ENCODE measurements around the gene IMMT.

The IMMT gene

DNA sequence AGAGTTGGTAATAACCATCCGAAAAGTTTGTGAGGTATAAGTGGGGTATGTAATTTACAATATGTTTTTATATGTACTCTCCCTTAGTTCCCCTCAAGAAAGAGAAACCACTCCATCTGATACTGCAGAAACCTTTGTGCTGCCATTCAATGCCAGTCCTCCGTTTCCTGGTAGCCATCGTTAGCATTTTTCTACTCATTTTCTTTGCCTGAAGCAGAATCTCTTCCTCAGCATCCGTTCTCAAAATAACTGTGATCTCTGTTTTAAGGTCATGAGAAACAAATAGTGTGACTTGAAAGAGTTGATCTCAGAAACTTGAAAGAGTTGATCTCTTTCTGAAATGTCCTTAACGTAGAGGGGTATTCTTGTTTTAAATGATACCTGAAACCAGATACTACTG lies 88.2 kb downstream of the IMMT start:
- peaks cover 15% of the 10 kb centered on the region for H3K36me3 ChIP-seq (replicated peaks)
- DNase-seq: no peak

DNA sequence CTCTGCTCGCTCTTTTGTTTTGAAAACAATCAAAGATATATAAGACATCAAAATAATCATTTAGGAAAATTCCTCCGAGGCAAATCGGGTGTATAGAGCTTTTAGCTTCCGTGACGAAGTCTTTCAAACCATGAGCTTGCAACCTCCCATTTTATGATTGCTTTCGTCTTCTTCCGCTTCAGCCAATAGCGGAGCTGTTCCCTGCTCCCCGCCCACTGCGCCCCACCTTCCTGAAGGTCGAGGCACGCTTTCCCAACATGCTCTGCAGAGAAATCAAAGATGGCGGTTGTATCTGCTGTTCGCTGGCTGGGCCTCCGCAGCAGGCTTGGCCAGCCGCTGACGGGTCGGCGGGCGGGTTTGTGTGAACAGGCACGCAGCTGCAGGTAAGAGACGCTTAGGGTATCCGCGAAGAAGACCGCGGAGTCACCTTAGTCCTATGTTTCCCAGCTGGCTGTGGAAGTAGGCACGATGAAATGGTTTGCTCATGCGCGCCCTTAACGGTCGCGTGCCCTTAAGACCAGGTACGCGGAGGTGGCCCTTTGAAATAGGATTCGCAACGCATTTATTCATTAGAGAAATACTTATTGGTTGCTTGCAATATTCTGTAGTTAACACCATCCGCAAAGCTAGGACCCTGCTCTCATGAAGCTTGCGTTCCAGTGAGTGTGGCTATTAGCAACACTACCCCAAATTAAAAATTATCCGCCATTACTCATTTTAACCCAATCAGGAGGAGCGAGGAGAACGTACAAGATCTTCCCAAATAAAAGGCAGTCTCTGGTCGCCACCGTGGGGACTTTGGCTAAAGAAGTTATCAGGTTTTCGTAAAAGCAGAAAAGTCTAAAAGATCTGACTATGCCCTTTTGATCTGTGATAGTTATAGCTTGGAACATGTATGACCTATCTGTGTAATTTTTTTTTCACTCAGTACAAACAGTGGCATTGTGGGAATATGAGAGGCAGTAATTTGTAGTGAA lies 89.0 kb downstream of the IMMT start, which contains the start of gene PTCD3:
Gene PTCD3 (plus strand): TSS at position 267 of the 977 bp plus-strand sequence. CDS start 13 bp downstream, at position 280.
- peak; percentile 95 for DNase-seq
- in situ Hi-C loops (cut with HindIII; ENCODE audit: low pct_ligation_motif_present, low sequenced_read_pairs): no loop called here
- Histone ChIP-seq H3K4me3 (ENCODE audit: low read depth, low read length) (peak within 1 kb of the TSS; percentile 70), H3K36me3 (replicated peaks) (peaks cover 10% of the 10 kb centered on the region), H3K27me3 (replicated peaks) (no peaks in the 10 kb centered on the region), H3K27ac (peak within 1 kb of the TSS; percentile 94)
- TF ChIP-seq, protein P1, sequence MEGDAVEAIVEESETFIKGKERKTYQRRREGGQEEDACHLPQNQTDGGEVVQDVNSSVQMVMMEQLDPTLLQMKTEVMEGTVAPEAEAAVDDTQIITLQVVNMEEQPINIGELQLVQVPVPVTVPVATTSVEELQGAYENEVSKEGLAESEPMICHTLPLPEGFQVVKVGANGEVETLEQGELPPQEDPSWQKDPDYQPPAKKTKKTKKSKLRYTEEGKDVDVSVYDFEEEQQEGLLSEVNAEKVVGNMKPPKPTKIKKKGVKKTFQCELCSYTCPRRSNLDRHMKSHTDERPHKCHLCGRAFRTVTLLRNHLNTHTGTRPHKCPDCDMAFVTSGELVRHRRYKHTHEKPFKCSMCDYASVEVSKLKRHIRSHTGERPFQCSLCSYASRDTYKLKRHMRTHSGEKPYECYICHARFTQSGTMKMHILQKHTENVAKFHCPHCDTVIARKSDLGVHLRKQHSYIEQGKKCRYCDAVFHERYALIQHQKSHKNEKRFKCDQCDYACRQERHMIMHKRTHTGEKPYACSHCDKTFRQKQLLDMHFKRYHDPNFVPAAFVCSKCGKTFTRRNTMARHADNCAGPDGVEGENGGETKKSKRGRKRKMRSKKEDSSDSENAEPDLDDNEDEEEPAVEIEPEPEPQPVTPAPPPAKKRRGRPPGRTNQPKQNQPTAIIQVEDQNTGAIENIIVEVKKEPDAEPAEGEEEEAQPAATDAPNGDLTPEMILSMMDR (IDR thresholded peaks at IDR 0.05; ENCODE audit: low read depth, low read length, missing control alignments): no peak

More for the DNA sequence above, 88.2 kb downstream of the IMMT start:
- in situ Hi-C loops (cut with HindIII; ENCODE audit: low pct_ligation_motif_present, low sequenced_read_pairs): no loop called here
- TF ChIP-seq, protein P1 (IDR thresholded peaks at IDR 0.05; ENCODE audit: low read depth, low read length, missing control alignments): no peak
- H3K27ac ChIP-seq: no peak overlapping the region
- no peaks in the 10 kb centered on the region for H3K27me3 ChIP-seq (replicated peaks)
- H3K4me3 ChIP-seq (ENCODE audit: low read depth, low read length): peak overlapping the region; percentile 70

DNA sequence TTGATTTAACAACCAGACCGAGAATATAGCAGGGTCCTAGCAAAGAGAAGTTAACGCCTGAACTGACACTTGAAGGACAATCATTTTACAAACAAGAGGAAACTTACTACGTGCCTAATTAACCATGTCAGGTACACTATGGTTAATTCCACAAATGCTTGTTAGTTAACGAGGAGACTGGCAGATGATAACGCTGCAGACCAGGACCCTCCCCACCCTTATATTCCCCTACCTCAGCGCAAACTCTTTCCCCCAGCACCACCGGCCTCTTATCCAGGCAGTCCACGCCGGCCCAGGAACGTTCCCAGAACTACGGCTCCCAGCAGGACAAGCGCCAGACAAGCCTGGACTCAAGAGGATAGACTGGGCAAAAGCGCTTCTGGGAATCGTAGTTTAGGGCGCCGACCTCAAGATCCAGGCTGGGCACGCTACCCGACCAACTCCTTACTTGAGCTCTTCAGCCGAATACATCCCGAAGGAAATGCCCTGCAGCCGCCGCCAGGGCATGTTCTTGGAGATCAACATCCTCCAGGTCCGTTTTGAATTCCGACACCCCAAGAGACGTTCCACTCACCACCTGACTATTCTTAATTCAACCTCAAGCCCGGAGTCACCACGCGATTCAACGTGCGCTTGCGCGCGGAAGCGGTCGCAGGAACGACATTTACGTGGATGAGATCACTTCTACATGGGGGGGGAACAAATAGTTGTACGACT lies 89.9 kb downstream of the IMMT start, which contains the start of gene POLR1A:
Gene POLR1A (minus strand): TSS at position 635 of the 717 bp plus-strand sequence. CDS start 110 bp downstream, at position 525.
- Histone ChIP-seq H3K36me3 (replicated peaks) (peaks cover 9% of the 10 kb centered on the region), H3K4me3 (ENCODE audit: low read depth, low read length) (peak within 1 kb of the TSS; percentile 70), H3K27me3 (replicated peaks) (no peaks in the 10 kb centered on the region), H3K27ac (peak within 1 kb of the TSS; percentile 94)
- TF ChIP-seq, protein P1 (IDR thresholded peaks at IDR 0.05; ENCODE audit: low read depth, low read length, missing control alignments): peak; percentile 50
- in situ Hi-C loops (cut with HindIII; ENCODE audit: low pct_ligation_motif_present, low sequenced_read_pairs): no loop called here
- DNase-seq: peak; percentile 94

DNA sequence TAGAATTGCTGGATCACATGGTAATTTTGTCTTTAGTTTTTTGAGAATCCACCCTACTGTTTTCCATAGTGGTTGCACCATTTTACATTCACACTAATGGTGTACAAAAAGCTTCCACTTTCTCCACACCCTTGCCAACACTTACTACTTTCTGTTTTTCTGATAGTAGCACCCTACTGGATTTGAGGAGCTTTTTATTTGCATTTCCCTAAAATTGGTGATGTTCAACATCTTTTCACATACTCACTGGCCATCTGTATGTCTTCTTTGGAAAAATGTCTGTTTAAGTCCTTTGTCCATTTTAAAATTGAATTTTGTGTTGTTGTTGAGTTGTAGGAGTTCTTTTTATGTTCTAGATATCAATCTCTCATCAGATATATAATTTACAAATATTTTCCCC lies 93.1 kb downstream of the IMMT start:
- Histone ChIP-seq H3K27me3 (replicated peaks) (no peaks in the 10 kb centered on the region), H3K36me3 (replicated peaks) (peaks cover 27% of the 10 kb centered on the region), H3K4me3 (ENCODE audit: low read depth, low read length) (no peak overlapping the region), H3K27ac (no peak overlapping the region)
- TF ChIP-seq, protein P1 (IDR thresholded peaks at IDR 0.05; ENCODE audit: low read depth, low read length, missing control alignments): no peak
- in situ Hi-C loops (cut with HindIII; ENCODE audit: low pct_ligation_motif_present, low sequenced_read_pairs): no loop called here
- DNase-seq: no peak

DNA sequence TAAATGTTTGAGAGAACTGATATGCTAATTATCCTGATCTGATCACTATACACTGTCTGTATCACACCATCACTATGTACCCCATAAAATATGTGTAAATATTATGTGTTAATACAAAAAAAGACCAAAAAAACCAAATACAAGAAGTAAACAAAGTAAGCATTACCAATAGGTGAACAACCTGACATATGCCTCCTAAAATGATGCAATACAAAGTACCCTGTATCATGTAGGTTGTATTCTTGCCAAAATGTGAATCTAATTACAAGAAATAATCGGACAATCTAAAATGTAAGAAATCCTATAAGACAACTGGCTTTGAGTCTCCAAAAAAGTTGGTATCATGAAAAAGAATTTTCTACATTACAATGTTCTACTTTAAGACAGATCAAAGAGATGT lies 97.3 kb downstream of the IMMT start:
- Histone ChIP-seq H3K36me3 (replicated peaks) (peaks cover 39% of the 10 kb centered on the region), H3K27ac (no peak overlapping the region), H3K27me3 (replicated peaks) (no peaks in the 10 kb centered on the region), H3K4me3 (ENCODE audit: low read depth, low read length) (no peak overlapping the region)
- in situ Hi-C loops (cut with HindIII; ENCODE audit: low pct_ligation_motif_present, low sequenced_read_pairs): no loop called here
- TF ChIP-seq, protein P1 (IDR thresholded peaks at IDR 0.05; ENCODE audit: low read depth, low read length, missing control alignments): no peak
- DNase-seq: no peak
